Measurements from ENCODE around the gene IDH3B.

GRCh38 chr20:2610941-2611720, 52.9 kb downstream of the IDH3B start:
- no peak for TF ChIP-seq CTCF (IDR thresholded peaks at IDR 0.05)
- no peak for TF ChIP-seq POLR2A (IDR thresholded peaks at IDR 0.05)
